Cerebellar nuclear complex (tissue), 1 donor: ENCODE data around the gene TMEM63B.
"Not testable (repeated sequence)": the region's sequence is repeated elsewhere in the genome, so short reads cannot be mapped to it uniquely, and the experiment has no call there.

ENCODE experiments used
- DNase-seq, 2 experiments: peaks; one replicate each; lab custom pipeline; 2025; lab: John Stamatoyannopoulos, UW

Gene TMEM63B

GRCh38 chr6:44144536-44144935 lies 17.2 kb downstream of the TMEM63B start:
- DNase-seq: not testable (repeated sequence)

DNA sequence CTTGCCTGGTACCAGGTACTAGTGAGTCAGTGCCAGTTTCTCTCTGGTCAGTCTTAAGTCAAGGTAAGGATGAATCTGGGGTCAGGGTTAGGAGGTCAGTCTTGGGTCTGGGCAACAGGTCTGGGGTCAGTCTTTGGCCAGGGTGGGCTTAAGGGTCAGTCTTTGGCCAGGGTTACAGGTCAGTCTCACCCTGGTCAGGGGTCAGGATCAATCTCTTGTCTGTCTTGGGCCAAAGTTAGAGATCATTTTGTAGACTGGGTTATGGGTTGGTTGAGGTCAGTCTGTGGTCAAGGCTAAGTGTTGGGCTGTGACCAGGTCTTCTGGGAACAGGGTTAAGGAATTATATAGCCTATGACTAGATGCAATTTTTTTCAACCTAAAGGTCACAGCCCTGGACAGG lies 18.5 kb downstream of the TMEM63B start:
- no peak for DNase-seq

GRCh38 chr6:44146685-44147084 lies 19.3 kb downstream of the TMEM63B start:
- DNase-seq: no peak

DNA sequence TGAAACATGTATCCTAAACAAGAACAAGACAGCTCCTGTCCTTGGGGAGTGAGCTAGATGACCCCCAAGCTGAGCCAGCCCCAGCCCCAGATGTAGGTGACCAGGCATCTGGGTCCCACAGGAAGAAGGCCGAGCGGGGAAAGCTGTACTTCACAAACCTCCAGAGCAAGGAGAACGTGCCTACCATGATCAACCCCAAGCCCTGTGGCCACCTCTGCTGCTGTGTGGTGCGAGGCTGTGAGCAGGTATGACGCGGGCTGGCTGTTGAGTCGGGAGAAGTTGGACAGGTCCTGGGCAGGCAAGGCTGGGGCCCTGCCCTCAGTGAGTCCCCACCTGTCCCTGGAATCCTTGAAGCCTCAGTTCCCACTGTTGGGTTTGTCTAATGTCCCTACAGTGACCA lies 19.9 kb downstream of the TMEM63B start:
- DNase-seq: no peak

- no peak for DNase-seq
These were observed 21.0 kb downstream of the TMEM63B start for GRCh38 chr6:44148306-44148705.

DNA sequence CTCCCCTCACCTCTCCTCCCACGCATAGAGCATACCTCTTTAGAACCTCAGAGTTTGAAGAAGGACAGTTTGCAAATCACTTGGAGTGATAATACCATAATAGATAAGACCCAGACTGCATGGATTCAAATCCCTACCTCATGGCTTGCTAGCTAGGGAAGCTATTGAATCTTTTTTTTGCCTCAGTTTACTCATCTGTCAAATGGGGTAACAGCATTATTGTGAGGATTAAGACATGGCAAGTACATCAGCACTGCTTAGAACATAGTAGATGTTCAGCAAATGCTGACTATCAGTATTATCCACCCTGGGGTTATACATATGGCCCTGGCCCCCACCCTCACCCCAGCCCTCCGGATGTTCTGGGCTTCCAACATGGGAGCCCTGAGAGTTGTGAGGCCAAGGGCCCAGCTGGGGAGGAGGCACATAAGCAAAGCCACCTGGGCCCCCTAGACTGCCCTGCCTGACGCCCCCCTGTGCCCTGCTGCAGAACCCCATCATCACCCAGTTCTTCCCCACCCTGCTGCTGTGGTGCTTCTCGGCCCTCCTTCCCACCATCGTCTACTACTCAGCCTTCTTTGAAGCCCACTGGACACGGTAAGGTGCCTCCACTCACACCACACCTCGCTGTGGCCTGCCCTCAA lies 22.1 kb downstream of the TMEM63B start:
- DNase-seq: no peak

GRCh38 chr6:44150317-44150917 lies 23.1 kb downstream of the TMEM63B start:
- no peak for DNase-seq

GRCh38 chr6:44151348-44152108 lies 24.2 kb downstream of the TMEM63B start:
- peak in 1 of 2 experiments; percentile 6 for DNase-seq

GRCh38 chr6:44152109-44152461 lies 24.7 kb downstream of the TMEM63B start:
- no peak for DNase-seq

DNA sequence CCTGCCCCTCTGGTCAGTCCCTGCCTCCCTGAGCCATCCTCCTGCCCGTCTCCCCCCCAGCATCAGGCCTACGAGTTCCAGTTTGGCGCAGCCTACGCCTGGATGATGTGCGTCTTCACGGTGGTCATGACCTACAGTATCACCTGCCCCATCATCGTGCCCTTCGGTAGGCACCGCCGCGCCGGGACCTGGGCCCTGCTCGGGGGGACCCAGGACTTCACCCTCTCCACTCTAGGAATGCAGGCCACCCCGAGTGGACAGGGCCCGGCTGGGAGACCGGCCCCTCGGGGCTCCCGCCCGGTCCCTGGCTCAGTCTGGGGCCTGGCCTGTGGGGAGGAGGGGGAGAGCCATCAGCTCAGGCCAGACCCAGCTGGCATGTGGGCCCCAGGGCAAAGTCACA lies 25.2 kb downstream of the TMEM63B start:
- DNase-seq: no peak

DNA sequence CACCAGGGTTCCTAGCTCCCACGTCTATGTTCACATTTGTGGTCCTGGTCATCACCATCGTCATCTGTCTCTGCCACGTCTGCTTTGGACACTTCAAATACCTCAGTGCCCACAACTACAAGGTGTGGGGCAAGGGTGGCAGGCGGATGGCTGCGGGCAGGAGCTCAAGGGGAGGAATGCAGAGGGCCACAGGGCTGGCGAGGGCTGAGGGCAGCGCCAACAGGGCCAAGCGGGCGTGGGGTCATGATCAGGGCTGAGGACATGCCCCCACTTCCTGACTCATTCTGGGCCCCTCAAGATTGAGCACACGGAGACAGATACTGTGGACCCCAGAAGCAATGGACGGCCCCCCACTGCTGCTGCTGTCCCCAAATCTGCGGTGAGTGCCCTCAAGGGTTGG lies 26.7 kb downstream of the TMEM63B start:
- no peak for DNase-seq

- DNase-seq: no peak
These were observed 29.3 kb downstream of the TMEM63B start for GRCh38 chr6:44156494-44157151.

DNA sequence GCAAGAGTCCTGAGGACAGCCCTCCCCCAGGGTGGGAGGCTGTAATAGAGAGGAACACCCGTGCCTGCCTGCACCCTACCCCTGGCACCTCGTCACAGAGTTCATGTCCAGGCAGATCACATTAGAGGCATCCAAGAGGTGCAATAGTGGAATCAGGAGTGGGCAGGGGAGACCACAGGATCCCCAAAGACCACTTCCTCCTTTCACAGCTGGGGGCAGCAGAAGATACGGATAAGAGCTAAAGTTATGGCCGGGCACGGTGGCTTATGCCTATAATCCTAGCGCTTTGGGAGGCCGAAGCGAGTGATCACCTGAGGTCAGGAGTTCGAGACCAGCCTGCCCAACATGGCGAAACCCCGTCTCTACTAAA lies 29.8 kb downstream of the TMEM63B start:
- DNase-seq: no peak

GRCh38 chr6:44158770-44159228 lies 31.4 kb downstream of the TMEM63B start, which contains the start of gene CAPN11:
TSS of gene CAPN11 (plus strand) at chr6:44158820. CDS start at chr6:44158849, 29 bp downstream.
- DNase-seq: no peak

- no peak for DNase-seq
These were observed 34.6 kb downstream of the TMEM63B start for GRCh38 chr6:44161997-44162338.

DNA sequence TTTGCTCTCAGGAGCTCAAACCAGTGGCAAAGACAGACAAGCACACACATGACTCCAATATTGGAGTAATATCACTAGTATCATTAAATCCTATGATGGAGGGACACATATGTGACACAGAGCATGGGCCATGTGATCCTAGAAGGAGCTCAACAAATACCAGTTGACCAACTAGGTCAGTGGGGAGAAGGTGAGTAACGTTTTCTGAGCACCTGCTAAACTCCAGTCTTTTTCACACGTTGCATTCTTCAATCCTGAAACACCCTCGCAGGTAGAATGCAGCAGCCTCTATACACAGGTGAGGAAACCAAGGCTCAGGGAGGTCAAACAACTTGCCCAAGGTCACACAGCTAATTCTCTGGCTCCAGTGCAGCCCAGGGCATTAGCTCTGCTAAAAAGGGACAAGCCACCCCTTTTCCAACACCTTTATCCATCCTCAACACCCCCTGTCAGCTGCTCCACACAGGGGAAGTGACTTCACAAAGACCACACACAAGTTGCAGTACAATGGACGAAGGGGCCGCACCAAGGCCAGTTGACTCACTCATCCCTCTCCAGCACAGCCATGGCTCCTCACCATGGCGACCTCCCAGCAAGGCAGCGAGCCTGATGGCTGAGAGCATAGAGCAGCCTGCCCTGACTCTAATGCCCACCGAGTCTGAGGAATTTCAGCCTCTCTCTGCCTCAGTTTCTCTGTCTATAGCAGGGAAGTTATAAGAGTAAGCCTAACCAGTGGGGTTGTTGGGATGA lies 35.7 kb downstream of the TMEM63B start:
- DNase-seq: no peak

GRCh38 chr6:44166116-44166515 lies 38.8 kb downstream of the TMEM63B start:
- DNase-seq: no peak

- no peak for DNase-seq
These were observed 39.3 kb downstream of the TMEM63B start for GRCh38 chr6:44166591-44167184.

- DNase-seq: no peak
These were observed 40.2 kb downstream of the TMEM63B start for GRCh38 chr6:44167567-44167966.

DNA sequence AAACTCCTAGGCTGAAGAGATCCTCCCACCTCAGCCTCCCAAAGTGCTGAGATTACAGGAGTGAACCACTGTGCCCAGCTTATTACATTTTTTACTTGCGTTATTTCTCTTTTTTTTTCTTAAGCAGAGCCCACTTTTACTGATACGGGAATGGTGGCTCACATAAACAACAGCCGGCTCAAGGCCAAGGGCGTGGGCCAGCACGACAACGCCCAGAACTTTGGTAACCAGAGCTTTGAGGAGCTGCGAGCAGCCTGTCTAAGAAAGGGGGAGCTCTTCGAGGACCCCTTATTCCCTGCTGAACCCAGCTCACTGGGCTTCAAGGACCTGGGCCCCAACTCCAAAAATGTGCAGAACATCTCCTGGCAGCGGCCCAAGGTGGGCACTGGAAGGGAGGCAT lies 41.8 kb downstream of the TMEM63B start:
- DNase-seq: no peak

- DNase-seq: no peak
These were observed 42.7 kb downstream of the TMEM63B start for GRCh38 chr6:44169886-44170570.
